Measurements from ENCODE around the gene SYNJ1. TPM values are rescaled to one million over a fixed set of nuclear protein-coding genes. Genes with fewer than 3 reads are reported as not detected.
"Not testable (repeated sequence)": the region's sequence is repeated elsewhere in the genome, so short reads cannot be mapped to it uniquely, and the experiment has no call there.

Gene SYNJ1
- total RNA-seq, 1 experiment from 2014 or later = 4.2 TPM

- TF ChIP-seq IRF2 (CRISPR knock-in tag; IDR thresholded peaks at IDR 0.05; ENCODE audit: borderline replicate concordance, low read depth) (no peak), ZNF532 (CRISPR knock-in tag; IDR thresholded peaks at IDR 0.05; ENCODE audit: borderline replicate concordance) (no peak), ZNF219 (CRISPR knock-in tag; IDR thresholded peaks at IDR 0.05; ENCODE audit: borderline replicate concordance) (no peak), MXD4 (CRISPR knock-in tag; IDR thresholded peaks at IDR 0.05; ENCODE audit: borderline replicate concordance) (no peak), RELA (CRISPR knock-in tag; IDR thresholded peaks at IDR 0.05; ENCODE audit: borderline replicate concordance) (no peak), HMGA2 (CRISPR knock-in tag; IDR thresholded peaks at IDR 0.05) (no peak), ELF4 (CRISPR knock-in tag; IDR thresholded peaks at IDR 0.05; ENCODE audit: low read depth) (no peak), ZNF317 (CRISPR knock-in tag; IDR thresholded peaks at IDR 0.05; ENCODE audit: borderline replicate concordance, low read depth) (no peak), FOXP1 (CRISPR knock-in tag; IDR thresholded peaks at IDR 0.05; ENCODE audit: borderline replicate concordance) (no peak)
Measured at GRCh38 chr21:32777269-32777668, 49.5 kb upstream of the SYNJ1 start (continued).

GRCh38 chr21:32776743-32777142 lies 48.9 kb upstream of the SYNJ1 start:
- Mint-ChIP-seq H3K4me1 (peaks cover 13% of the 10 kb centered on the region), H3K4me3 (no peak overlapping the region), H3K9me3 (no peaks in the 10 kb centered on the region), H3K27ac (no peak overlapping the region), H3K27me3 (ENCODE audit: low read depth) (no peaks in the 10 kb centered on the region; the same call in 1 of the 2 replicates), H3K36me3 (no peaks in the 10 kb centered on the region)
- ChIA-PET POLR2A (no interaction called here), CTCF (interaction anchor here (0.6 to 1.3 kb wide), 3 partner anchors 49 to 584 kb away, joined by 3 to 4 read pairs (median 4); no protein-coding TSS in a partner anchor)
- DNase-seq (ENCODE audit: low spot score) (no peak), ATAC-seq (no peak)
- TF ChIP-seq ETV6 (CRISPR knock-in tag; IDR thresholded peaks at IDR 0.05) (no peak), NFE2L1 (CRISPR knock-in tag; IDR thresholded peaks at IDR 0.05) (no peak), NR3C1 (CRISPR knock-in tag; conservative IDR thresholded peaks at IDR 0.05; ENCODE audit: low read depth) (no peak), TEAD1 (CRISPR knock-in tag; IDR thresholded peaks at IDR 0.05) (no peak), E2F4 (CRISPR knock-in tag; IDR thresholded peaks at IDR 0.05; ENCODE audit: borderline replicate concordance, low read depth) (no peak), CDX4 (CRISPR knock-in tag; IDR thresholded peaks at IDR 0.05; ENCODE audit: borderline replicate concordance) (no peak), TP53 (CRISPR knock-in tag; IDR thresholded peaks at IDR 0.05) (no peak), ZMAT4 (CRISPR knock-in tag; IDR thresholded peaks at IDR 0.05) (no peak), ZSCAN18 (CRISPR knock-in tag; IDR thresholded peaks at IDR 0.05) (no peak), NR2C2 (CRISPR knock-in tag; IDR thresholded peaks at IDR 0.05) (no peak), ZNF138 (CRISPR knock-in tag; conservative IDR thresholded peaks at IDR 0.05) (no peak), GABPB1 (CRISPR knock-in tag; IDR thresholded peaks at IDR 0.05) (no peak), FOXK1 (CRISPR knock-in tag; IDR thresholded peaks at IDR 0.05) (no peak), MYBL2 (CRISPR knock-in tag; IDR thresholded peaks at IDR 0.05) (no peak), OVOL2 (CRISPR knock-in tag; IDR thresholded peaks at IDR 0.05; ENCODE audit: borderline replicate concordance) (no peak)

- DNase-seq (ENCODE audit: low spot score); H3K9me3 Mint-ChIP-seq; ATAC-seq; CTCF ChIA-PET; H3K27me3 Mint-ChIP-seq (ENCODE audit: low read depth); H3K27ac Mint-ChIP-seq: not testable (repeated sequence)
- peaks cover 16% of the 10 kb centered on the region for H3K36me3 Mint-ChIP-seq
- H3K4me1 Mint-ChIP-seq = peaks cover 34% of the 10 kb centered on the region
- POLR2A ChIA-PET = interaction anchor here (1.1 kb wide), 1 partner anchor 45 kb away, joined by 3 read pairs; no protein-coding TSS in a partner anchor
- H3K4me3 Mint-ChIP-seq = peak overlapping the region; percentile 92
Measured at GRCh38 chr21:32773048-32773344, 45.2 kb upstream of the SYNJ1 start.
